Endothelial cell of umbilical vein (primary cell): ENCODE data around the gene COPRS.

Source experiments
- EZH2 ChIP-seq: IDR thresholded peaks from 2 replicates; pipeline ENCODE4 v1.6.1; 2012; ENCODE audit warnings: borderline replicate concordance, low read depth, mild to moderate bottlenecking, moderate library complexity, low read length, inconsistent platforms; ENCODE audit not compliant: severe bottlenecking
- FOS ChIP-seq: IDR thresholded peaks from 2 replicates; pipeline ENCODE4 v1.6.1; 2011; ENCODE audit warnings: mild to moderate bottlenecking, low read length, moderate library complexity, borderline replicate concordance; ENCODE audit not compliant: insufficient read depth
- GATA2 ChIP-seq: IDR thresholded peaks from 2 replicates; pipeline ENCODE4 v1.7.0; 2011; ENCODE audit warnings: low read depth, mild to moderate bottlenecking, moderate library complexity, mixed read lengths, low read length; ENCODE audit not compliant: insufficient read length, insufficient read depth
- JUN ChIP-seq: IDR thresholded peaks from 2 replicates; pipeline ENCODE4 v1.6.1; 2011; ENCODE audit warnings: borderline replicate concordance, low read depth; ENCODE audit not compliant: insufficient read length, insufficient read depth
- MYC ChIP-seq: IDR thresholded peaks from one replicate; pipeline ENCODE4 v1.6.1; 2011; ENCODE audit warnings: mild to moderate bottlenecking, low read depth, low read length
- POLR2A ChIP-seq: IDR thresholded peaks from 2 replicates; pipeline ENCODE4 v1.6.1; 2012; ENCODE audit warnings: low read depth, mild to moderate bottlenecking, control low read depth, low read length
- POLR2AphosphoS5 ChIP-seq: IDR thresholded peaks from 2 replicates; pipeline ENCODE4 v1.6.1; 2012; ENCODE audit warnings: low read depth, mild to moderate bottlenecking, control low read depth, low read length, moderate library complexity; ENCODE audit not compliant: insufficient read depth
- TF ChIP-seq, protein P1 (sequence below), 2 donors: IDR thresholded peaks; 1 replicate in 1 of 2; 2 replicates in 1 of 2; pipeline ENCODE4 v1.5.1; 2011; ENCODE audit warnings: low read length in 2 of 2, mild to moderate bottlenecking in 2 of 2, moderate library complexity in 2 of 2, control low read depth in 1 of 2, inconsistent platforms in 1 of 2, low read depth in 1 of 2; ENCODE audit not compliant: insufficient read depth in 1 of 2; ENCODE audit errors: extremely low read depth in 1 of 2
- TF ChIP-seq, protein P2 (sequence below): IDR thresholded peaks from 2 replicates; pipeline ENCODE4 v1.6.1; 2011; ENCODE audit not compliant: insufficient read depth, insufficient read length

DNA sequence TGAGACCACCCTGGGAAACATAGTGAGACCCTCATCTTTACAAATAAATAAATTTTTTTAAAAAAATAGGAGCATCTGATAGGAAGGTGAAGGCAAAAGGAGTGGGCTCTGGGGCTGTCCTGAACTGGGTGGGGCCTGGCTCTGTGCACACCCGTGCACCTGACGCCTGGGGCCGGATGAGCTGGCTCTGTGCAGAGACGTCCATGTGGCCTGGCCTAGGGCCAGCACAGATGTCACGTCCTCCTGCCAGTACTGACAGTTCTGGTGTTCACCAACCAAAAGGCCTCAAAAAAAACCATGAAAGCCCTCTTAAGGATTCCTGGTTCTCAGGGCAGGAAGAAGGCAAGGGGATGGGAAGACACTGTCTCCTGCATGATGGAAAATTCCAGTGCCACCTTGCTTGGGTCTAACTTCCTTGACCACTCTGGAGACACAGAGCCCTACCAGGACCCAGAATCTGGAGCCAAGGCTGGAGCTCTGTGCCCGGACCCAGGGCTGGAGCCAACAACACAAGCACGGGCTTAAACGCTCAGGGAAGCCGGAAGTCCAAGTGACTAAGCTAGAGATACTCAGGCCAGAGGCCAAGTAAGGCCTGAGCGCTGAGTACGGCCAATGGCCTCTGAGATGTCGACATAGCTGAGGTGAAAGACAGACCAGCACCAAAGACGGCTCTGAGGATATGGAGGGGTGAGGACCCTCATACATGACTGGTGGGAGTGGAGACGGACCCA lies 32.9 kb downstream of the COPRS start:
- TF ChIP-seq, protein P1, sequence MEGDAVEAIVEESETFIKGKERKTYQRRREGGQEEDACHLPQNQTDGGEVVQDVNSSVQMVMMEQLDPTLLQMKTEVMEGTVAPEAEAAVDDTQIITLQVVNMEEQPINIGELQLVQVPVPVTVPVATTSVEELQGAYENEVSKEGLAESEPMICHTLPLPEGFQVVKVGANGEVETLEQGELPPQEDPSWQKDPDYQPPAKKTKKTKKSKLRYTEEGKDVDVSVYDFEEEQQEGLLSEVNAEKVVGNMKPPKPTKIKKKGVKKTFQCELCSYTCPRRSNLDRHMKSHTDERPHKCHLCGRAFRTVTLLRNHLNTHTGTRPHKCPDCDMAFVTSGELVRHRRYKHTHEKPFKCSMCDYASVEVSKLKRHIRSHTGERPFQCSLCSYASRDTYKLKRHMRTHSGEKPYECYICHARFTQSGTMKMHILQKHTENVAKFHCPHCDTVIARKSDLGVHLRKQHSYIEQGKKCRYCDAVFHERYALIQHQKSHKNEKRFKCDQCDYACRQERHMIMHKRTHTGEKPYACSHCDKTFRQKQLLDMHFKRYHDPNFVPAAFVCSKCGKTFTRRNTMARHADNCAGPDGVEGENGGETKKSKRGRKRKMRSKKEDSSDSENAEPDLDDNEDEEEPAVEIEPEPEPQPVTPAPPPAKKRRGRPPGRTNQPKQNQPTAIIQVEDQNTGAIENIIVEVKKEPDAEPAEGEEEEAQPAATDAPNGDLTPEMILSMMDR (IDR thresholded peaks at IDR 0.05; ENCODE audit: extremely low read depth in 1 of 2, insufficient read depth in 1 of 2, low read depth in 1 of 2, low read length in 2 of 2): no peak
- TF ChIP-seq POLR2AphosphoS5 (no peak), EZH2 (no peak), MYC (no peak), GATA2 (no peak), POLR2A (no peak), JUN (no peak), FOS (no peak)
- TF ChIP-seq, protein P2, sequence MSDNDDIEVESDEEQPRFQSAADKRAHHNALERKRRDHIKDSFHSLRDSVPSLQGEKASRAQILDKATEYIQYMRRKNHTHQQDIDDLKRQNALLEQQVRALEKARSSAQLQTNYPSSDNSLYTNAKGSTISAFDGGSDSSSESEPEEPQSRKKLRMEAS: no peak
